ENCODE data around the gene FAM171A2. TPM values are rescaled to one million over a fixed set of nuclear protein-coding genes. Genes with fewer than 3 reads are reported as not detected.

Gene FAM171A2
- total and polyA plus RNA-seq, 8 donors = 0.30 to 5.4 (median 0.31) TPM; not detected in 3

GRCh38 chr17:44351961-44352827, 11.5 kb downstream of the FAM171A2 start:
- no peaks in the 10 kb centered on the region for H3K9me3 ChIP-seq
- 78 to 87% (median 87%) methylated on average over 26 to 36 of the region's 36 CpGs for WGBS, 5 donors
- intact Hi-C loops (cut with DNase I; ENCODE audit: low total_unique reads) = no loop called here
- H3K27me3 ChIP-seq = peaks cover 0 to 10% (median 0%) of the 10 kb centered on the region in 3 donors
- TF ChIP-seq, protein P1, sequence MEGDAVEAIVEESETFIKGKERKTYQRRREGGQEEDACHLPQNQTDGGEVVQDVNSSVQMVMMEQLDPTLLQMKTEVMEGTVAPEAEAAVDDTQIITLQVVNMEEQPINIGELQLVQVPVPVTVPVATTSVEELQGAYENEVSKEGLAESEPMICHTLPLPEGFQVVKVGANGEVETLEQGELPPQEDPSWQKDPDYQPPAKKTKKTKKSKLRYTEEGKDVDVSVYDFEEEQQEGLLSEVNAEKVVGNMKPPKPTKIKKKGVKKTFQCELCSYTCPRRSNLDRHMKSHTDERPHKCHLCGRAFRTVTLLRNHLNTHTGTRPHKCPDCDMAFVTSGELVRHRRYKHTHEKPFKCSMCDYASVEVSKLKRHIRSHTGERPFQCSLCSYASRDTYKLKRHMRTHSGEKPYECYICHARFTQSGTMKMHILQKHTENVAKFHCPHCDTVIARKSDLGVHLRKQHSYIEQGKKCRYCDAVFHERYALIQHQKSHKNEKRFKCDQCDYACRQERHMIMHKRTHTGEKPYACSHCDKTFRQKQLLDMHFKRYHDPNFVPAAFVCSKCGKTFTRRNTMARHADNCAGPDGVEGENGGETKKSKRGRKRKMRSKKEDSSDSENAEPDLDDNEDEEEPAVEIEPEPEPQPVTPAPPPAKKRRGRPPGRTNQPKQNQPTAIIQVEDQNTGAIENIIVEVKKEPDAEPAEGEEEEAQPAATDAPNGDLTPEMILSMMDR (IDR thresholded peaks at IDR 0.05) = no peak
- TF ChIP-seq POLR2AphosphoS5 (IDR thresholded peaks at IDR 0.05) = no peak
- TF ChIP-seq POLR2A (IDR thresholded peaks at IDR 0.05) = no peak
- no peak for TF ChIP-seq EP300 (IDR thresholded peaks at IDR 0.05)
- no peak overlapping the region for H3K4me3 ChIP-seq
- peaks cover 38 to 51% (median 49%) of the 10 kb centered on the region in 4 donors for H3K36me3 ChIP-seq
- DNase-seq = no peak
- no peak overlapping the region for H3K27ac ChIP-seq
- peaks cover 0 to 35% (median 6%) of the 10 kb centered on the region in 4 donors for H3K4me1 ChIP-seq

DNA sequence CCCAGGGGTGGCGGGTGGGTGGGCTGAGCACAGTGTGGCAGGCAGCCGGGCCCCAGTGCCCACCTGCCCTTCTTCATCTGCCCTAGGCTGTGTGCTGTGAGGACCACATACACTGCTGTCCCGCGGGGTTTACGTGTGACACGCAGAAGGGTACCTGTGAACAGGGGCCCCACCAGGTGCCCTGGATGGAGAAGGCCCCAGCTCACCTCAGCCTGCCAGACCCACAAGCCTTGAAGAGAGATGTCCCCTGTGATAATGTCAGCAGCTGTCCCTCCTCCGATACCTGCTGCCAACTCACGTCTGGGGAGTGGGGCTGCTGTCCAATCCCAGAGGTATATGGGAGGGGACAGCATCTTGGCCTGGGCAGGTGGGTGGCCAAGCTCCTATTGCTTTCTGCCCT, 12.2 kb downstream of the FAM171A2 start:
- Histone ChIP-seq H3K9me3 (no peaks in the 10 kb centered on the region), H3K4me3 (no peak overlapping the region), H3K4me1 (peaks cover 2 to 43% (median 10%) of the 10 kb centered on the region in 4 donors), H3K27me3 (peaks cover 0 to 10% (median 0%) of the 10 kb centered on the region in 3 donors), H3K36me3 (peaks cover 38 to 51% (median 49%) of the 10 kb centered on the region in 4 donors), H3K27ac (no peak overlapping the region)
- intact Hi-C loops (cut with DNase I; ENCODE audit: low total_unique reads) = no loop called here
- DNase-seq = no peak
- 80 to 94% (median 93%) methylated on average over 2 to 8 of the region's 8 CpGs for WGBS, 5 donors
- TF ChIP-seq POLR2AphosphoS5 (IDR thresholded peaks at IDR 0.05) = no peak
- no peak for TF ChIP-seq EP300 (IDR thresholded peaks at IDR 0.05)
- TF ChIP-seq, protein P1 (IDR thresholded peaks at IDR 0.05) = no peak
- no peak for TF ChIP-seq POLR2A (IDR thresholded peaks at IDR 0.05)

DNA sequence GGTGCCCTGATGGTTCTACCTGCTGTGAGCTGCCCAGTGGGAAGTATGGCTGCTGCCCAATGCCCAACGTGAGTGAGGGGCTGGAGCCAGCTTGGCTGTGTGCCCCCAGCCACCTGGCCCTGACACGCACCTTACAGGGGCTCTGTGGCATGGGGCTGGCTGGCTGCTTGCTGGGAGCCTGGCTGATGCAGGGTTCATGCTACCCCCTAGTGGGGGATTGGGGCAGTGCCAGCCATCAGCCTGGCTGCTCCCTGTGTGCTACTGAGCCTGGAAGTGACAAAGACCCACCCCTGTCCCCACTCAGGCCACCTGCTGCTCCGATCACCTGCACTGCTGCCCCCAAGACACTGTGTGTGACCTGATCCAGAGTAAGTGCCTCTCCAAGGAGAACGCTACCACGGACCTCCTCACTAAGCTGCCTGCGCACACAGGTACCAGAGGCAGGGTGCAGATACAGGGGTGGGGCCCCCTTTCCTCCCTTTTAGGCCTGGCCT, 12.9 kb downstream of the FAM171A2 start:
- peaks cover 38 to 51% (median 49%) of the 10 kb centered on the region in 4 donors for H3K36me3 ChIP-seq
- peak; percentile 75 to 88 for DNase-seq
- no peaks in the 10 kb centered on the region for H3K9me3 ChIP-seq
- no peak overlapping the region for H3K4me3 ChIP-seq
- H3K27me3 ChIP-seq = peaks cover 0 to 10% (median 0%) of the 10 kb centered on the region in 3 donors
- intact Hi-C loops (cut with DNase I; ENCODE audit: low total_unique reads) = no loop called here
- 56 to 67% (median 60%) methylated on average over 3 to 6 of the region's 6 CpGs for WGBS, 5 donors
- TF ChIP-seq, protein P1 (IDR thresholded peaks at IDR 0.05) = peak in 5 of 7 experiments; percentile 43 to 81 (median 66)
- TF ChIP-seq POLR2A (IDR thresholded peaks at IDR 0.05) (no peak), EP300 (IDR thresholded peaks at IDR 0.05) (no peak), POLR2AphosphoS5 (IDR thresholded peaks at IDR 0.05) (no peak)
- peaks cover 9 to 50% (median 15%) of the 10 kb centered on the region in 4 donors for H3K4me1 ChIP-seq
- no peak overlapping the region for H3K27ac ChIP-seq

DNA sequence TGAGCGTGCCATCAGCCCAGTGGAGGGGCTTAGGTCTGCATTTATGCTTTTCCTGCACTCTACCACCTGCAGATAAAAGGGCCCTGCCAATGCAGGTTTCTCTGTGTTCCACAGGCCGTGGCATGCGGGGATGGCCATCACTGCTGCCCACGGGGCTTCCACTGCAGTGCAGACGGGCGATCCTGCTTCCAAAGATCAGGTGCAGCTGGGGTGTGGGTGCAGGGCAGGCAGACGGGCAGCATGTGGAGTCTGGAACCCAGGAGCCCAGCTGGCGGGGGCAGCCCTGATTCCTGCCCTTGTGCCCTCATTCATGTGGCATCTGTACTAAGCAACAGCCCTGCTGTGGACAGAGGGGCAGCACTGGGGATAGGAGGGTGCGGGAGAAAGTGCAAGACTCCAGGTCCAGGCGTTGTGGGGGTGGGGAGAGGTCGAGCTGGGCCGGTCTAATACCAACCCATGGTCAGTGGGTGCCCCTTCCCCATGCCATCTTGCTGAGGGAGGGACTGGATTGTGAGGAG, 14.0 kb downstream of the FAM171A2 start:
- Histone ChIP-seq H3K27ac (no peak overlapping the region), H3K4me3 (no peak overlapping the region), H3K4me1 (peaks cover 12 to 56% (median 21%) of the 10 kb centered on the region in 4 donors), H3K27me3 (no peaks in the 10 kb centered on the region), H3K9me3 (no peaks in the 10 kb centered on the region), H3K36me3 (peaks cover 38 to 51% (median 49%) of the 10 kb centered on the region in 4 donors)
- TF ChIP-seq, protein P1 (IDR thresholded peaks at IDR 0.05) = no peak
- no peak for TF ChIP-seq POLR2A (IDR thresholded peaks at IDR 0.05)
- no peak for TF ChIP-seq EP300 (IDR thresholded peaks at IDR 0.05)
- TF ChIP-seq POLR2AphosphoS5 (IDR thresholded peaks at IDR 0.05) = no peak
- no peak for DNase-seq
- intact Hi-C loops (cut with DNase I; ENCODE audit: low total_unique reads) = no loop called here
- 78 to 90% (median 87%) methylated on average over 11 to 12 of the region's 12 CpGs for WGBS, 5 donors

All from stomach (tissue), 9 donors.